NCI-H2171 (cell line): ENCODE measurements around the gene PHF5A.

Experiments
- DNase-seq: peaks from one replicate; lab custom pipeline; 2025; lab: John Stamatoyannopoulos, UW

PHF5A gene

GRCh38 chr22:41417622-41418390 is 50.7 kb downstream of the PHF5A start:
- no peak for DNase-seq

DNA sequence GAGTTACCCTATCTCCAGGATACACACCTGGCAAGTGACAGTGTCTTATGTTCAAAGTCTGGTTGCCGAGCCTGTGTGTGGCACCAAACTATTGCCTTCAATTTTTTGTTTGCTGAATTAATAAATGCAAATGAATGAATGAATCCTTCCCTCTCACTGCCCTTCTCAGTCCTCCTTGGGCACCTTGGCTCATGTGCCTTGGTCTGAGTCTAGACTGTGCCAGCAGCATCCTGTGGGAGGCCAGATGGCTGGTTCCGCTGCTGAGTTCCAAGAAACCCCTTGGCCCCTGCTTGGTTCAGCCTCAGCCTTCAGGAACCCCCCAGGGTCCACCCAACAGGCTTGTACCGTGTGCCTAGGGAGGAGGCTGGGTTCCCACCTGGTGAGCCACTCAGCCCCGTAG is 52.9 kb downstream of the PHF5A start:
- no peak for DNase-seq

DNA sequence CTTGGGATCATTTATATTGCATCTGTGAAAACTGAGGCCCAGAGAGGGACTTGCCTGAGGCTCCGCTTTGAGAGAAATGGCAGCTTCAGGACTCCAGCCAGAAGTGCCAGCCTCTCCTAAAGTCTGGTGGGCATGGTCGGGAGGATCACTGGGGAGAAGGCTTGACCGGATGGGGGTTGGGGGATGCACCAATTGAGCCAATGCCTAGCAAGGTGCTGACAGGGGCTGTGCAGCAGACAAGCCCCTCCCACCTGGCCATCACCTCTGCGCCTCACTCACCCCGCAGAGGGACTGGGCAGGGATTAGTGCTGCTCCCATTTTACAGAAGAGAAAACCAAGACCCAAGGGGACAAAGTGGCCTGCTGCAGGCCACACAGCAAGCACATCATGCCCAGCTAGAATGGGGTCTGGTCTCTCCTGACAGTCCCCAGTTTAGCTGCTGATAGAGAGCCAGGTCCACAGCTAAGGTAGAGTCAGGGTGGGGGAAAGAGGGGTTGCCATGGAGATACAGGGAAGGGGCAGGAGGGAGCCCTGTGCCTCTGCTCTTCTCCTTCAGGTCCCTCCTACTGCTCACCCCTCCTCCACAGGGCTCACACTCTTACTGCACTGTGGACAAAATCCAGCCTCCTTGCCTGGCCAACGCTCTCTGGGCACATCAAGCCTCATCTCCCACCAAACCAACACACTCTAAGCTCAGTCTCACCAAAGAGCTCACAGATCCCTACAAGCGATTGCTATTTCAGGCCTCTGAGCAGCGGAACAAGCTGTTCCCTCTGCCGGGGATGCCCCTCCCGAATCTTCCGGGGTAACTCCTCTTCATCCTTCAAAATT is 57.3 kb downstream of the PHF5A start:
- DNase-seq, result no peak

DNA sequence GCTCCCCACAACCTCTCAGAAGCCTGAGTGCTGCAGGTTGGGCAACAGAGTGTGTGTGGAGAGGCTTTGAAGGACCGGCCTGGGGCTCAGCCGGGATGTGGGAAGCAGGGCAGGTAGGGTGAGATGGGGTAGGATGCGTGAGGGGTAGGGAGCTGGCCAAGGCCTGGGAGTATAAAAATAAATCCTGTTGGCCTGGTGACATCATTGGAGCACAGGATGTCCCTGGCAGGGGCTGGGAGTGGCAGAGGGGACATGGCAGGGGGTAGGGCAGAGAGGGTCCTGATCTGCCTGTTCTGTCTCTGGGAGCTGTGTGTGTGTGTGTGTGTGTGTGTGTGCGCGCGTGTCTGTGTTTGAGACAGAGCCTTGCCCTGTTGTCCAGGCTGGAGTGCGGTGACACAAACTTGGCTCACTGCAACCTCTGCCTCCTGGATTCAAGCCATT is 58.2 kb downstream of the PHF5A start:
- no peak for DNase-seq
